ENCODE measurements around the gene KCNJ6.

- TF ChIP-seq CTCF (IDR thresholded peaks at IDR 0.05; ENCODE audit: insufficient read depth, low read depth, low read length): no peak
- no peak for TF ChIP-seq EZH2 (IDR thresholded peaks at IDR 0.05; ENCODE audit: insufficient read depth, low read length)
Observed at GRCh38 chr21:37579356-37579755, 336.9 kb downstream of the KCNJ6 start.

Measured in astrocyte (in vitro differentiated cells and primary cell).